SK-N-SH (cell line): ENCODE results near the gene ANKH.

Experiments
- EZH2phosphoT487 ChIP-seq: fragments of 200-600 bp; sonication (generic); IDR thresholded peaks from 2 replicates; pipeline ENCODE4 v1.6.1; 2017; ENCODE audit warnings: low read depth, mixed run types, mild to moderate bottlenecking, antibody characterized with exemption, moderate library complexity, borderline replicate concordance
- FOXM1 ChIP-seq: IDR thresholded peaks from 2 replicates; pipeline ENCODE4 v1.4.0; 2012; ENCODE audit warnings: low read depth, mild to moderate bottlenecking
- TF ChIP-seq, protein P1 (sequence below): IDR thresholded peaks from 2 replicates; pipeline ENCODE4 v1.6.1; 2012; ENCODE audit warnings: mild to moderate bottlenecking, low read depth, low read length, moderate library complexity
- TF ChIP-seq, protein P2 (sequence below): fragments of 200-600 bp; sonication (generic); IDR thresholded peaks from 2 replicates; pipeline ENCODE4 v1.6.1; 2017; ENCODE audit warnings: antibody characterized with exemption, mild to moderate bottlenecking, moderate library complexity
- TF ChIP-seq, protein P3 (sequence below): IDR thresholded peaks from 2 replicates; pipeline ENCODE4 v1.4.0; 2012; ENCODE audit warnings: low read depth, borderline replicate concordance

DNA sequence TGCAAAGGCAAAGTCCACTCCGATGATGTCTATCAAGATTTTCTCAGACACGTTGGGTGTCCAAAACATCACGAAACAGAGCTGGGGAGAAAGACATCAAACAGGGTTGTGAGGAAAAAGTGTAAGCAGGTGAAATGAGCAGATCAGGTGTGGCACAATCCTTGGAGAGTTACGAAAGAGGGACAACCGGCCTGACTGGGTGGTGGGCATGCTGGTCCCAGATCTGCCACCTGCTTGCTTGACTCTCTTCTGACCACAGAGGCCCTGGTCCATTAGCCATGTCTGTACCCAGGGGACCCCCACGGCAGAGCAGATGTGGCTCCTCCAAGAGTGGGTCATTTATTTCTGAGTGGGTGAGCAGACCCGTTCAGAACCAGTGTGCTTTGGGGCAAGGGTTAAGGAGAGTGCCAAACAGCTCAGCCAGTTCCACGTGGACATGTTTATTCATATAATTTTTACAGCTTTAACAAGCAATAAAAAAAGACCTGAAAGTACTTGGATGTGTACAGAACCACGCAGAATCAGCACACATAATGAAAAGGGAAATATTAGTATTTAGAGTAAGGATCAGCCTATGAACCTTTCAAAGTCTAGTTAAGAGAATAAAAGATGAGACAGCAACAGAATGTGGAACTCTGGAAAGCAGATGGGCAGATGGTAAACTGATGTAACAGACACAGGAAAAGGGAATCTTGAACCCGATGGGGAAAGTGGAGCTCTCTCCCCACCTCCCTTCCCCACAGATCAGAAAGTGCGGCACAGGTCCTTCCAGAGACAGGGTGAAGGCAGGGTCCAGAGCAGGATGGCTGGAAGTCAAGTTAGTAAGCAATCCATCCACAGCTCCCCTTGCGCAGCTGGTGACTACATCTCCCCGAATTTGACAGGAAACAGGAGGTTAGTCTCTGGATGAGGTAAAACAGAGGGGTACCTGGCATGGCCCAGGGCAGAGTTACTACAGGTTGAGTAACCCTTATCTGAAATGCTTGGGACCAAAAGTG is 154.5 kb downstream of the ANKH start:
- TF ChIP-seq, protein P1, sequence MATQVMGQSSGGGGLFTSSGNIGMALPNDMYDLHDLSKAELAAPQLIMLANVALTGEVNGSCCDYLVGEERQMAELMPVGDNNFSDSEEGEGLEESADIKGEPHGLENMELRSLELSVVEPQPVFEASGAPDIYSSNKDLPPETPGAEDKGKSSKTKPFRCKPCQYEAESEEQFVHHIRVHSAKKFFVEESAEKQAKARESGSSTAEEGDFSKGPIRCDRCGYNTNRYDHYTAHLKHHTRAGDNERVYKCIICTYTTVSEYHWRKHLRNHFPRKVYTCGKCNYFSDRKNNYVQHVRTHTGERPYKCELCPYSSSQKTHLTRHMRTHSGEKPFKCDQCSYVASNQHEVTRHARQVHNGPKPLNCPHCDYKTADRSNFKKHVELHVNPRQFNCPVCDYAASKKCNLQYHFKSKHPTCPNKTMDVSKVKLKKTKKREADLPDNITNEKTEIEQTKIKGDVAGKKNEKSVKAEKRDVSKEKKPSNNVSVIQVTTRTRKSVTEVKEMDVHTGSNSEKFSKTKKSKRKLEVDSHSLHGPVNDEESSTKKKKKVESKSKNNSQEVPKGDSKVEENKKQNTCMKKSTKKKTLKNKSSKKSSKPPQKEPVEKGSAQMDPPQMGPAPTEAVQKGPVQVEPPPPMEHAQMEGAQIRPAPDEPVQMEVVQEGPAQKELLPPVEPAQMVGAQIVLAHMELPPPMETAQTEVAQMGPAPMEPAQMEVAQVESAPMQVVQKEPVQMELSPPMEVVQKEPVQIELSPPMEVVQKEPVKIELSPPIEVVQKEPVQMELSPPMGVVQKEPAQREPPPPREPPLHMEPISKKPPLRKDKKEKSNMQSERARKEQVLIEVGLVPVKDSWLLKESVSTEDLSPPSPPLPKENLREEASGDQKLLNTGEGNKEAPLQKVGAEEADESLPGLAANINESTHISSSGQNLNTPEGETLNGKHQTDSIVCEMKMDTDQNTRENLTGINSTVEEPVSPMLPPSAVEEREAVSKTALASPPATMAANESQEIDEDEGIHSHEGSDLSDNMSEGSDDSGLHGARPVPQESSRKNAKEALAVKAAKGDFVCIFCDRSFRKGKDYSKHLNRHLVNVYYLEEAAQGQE = no peak
- TF ChIP-seq, protein P2, sequence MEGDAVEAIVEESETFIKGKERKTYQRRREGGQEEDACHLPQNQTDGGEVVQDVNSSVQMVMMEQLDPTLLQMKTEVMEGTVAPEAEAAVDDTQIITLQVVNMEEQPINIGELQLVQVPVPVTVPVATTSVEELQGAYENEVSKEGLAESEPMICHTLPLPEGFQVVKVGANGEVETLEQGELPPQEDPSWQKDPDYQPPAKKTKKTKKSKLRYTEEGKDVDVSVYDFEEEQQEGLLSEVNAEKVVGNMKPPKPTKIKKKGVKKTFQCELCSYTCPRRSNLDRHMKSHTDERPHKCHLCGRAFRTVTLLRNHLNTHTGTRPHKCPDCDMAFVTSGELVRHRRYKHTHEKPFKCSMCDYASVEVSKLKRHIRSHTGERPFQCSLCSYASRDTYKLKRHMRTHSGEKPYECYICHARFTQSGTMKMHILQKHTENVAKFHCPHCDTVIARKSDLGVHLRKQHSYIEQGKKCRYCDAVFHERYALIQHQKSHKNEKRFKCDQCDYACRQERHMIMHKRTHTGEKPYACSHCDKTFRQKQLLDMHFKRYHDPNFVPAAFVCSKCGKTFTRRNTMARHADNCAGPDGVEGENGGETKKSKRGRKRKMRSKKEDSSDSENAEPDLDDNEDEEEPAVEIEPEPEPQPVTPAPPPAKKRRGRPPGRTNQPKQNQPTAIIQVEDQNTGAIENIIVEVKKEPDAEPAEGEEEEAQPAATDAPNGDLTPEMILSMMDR = no peak
- TF ChIP-seq EZH2phosphoT487 = no peak
- TF ChIP-seq FOXM1 = no peak
- TF ChIP-seq, protein P3, sequence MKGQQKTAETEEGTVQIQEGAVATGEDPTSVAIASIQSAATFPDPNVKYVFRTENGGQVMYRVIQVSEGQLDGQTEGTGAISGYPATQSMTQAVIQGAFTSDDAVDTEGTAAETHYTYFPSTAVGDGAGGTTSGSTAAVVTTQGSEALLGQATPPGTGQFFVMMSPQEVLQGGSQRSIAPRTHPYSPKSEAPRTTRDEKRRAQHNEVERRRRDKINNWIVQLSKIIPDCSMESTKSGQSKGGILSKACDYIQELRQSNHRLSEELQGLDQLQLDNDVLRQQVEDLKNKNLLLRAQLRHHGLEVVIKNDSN = no peak
